GOT3 (cell line): ENCODE measurements around the gene BRINP1.

Experiments
- DNase-seq: peaks from one replicate; lab custom pipeline; 2025; ENCODE audit warnings: mixed read lengths; lab: John Stamatoyannopoulos, UW

Gene BRINP1

GRCh38 chr9:119339056-119339455, 30.2 kb downstream of the BRINP1 start:
- DNase-seq = no peak

GRCh38 chr9:119337573-119337972, 31.7 kb downstream of the BRINP1 start:
- DNase-seq = no peak

GRCh38 chr9:119334745-119335144, 34.5 kb downstream of the BRINP1 start:
- no peak for DNase-seq

GRCh38 chr9:119333507-119334229, 35.6 kb downstream of the BRINP1 start:
- no peak for DNase-seq

GRCh38 chr9:119332522-119332921, 36.7 kb downstream of the BRINP1 start:
- DNase-seq = no peak

- no peak for DNase-seq
These were observed 47.1 kb downstream of the BRINP1 start for GRCh38 chr9:119322184-119322583.

GRCh38 chr9:119318371-119318770, 50.9 kb downstream of the BRINP1 start:
- DNase-seq = no peak

- DNase-seq = no peak
These were observed 55.4 kb downstream of the BRINP1 start for GRCh38 chr9:119313846-119314245.

- no peak for DNase-seq
These were observed 58.5 kb downstream of the BRINP1 start for GRCh38 chr9:119310741-119311140.

- no peak for DNase-seq
These were observed 61.8 kb downstream of the BRINP1 start for GRCh38 chr9:119307471-119307870.

GRCh38 chr9:119304555-119304954, 64.7 kb downstream of the BRINP1 start:
- DNase-seq = no peak

- no peak for DNase-seq
These were observed 66.1 kb downstream of the BRINP1 start for GRCh38 chr9:119302988-119303698.

- no peak for DNase-seq
These were observed 71.0 kb downstream of the BRINP1 start for GRCh38 chr9:119298076-119298853.

GRCh38 chr9:119291554-119291953, 77.7 kb downstream of the BRINP1 start:
- no peak for DNase-seq

GRCh38 chr9:119289740-119290433, 79.3 kb downstream of the BRINP1 start:
- no peak for DNase-seq

GRCh38 chr9:119284587-119285337, 84.5 kb downstream of the BRINP1 start:
- no peak for DNase-seq

- DNase-seq = no peak
These were observed 85.1 kb downstream of the BRINP1 start for GRCh38 chr9:119284118-119284517.

- no peak for DNase-seq
These were observed 86.0 kb downstream of the BRINP1 start for GRCh38 chr9:119283078-119283794.

- DNase-seq = no peak
These were observed 86.7 kb downstream of the BRINP1 start for GRCh38 chr9:119282476-119283077.

- DNase-seq = no peak
These were observed 88.3 kb downstream of the BRINP1 start for GRCh38 chr9:119280740-119281485.
